GM06990 (cell line): ENCODE measurements around the gene IQCK.
"Not testable (repeated sequence)": the region's sequence is repeated elsewhere in the genome, so short reads cannot be mapped to it uniquely, and the experiment has no call there.

Experiments used
- DNase-seq: peaks from one replicate; pipeline ENCODE4 v3.0.0-alpha.2; 2011; ENCODE audit not compliant: insufficient read length; ENCODE audit errors: extremely low read depth
- H3K27me3 ChIP-seq: replicated peaks from 2 replicates; pipeline ENCODE4 v1.6.0; 2011; ENCODE audit warnings: low read length; ENCODE audit not compliant: control insufficient read depth, insufficient read depth
- H3K36me3 ChIP-seq: 2 replicates; pipeline ENCODE4 v1.5.1; 2011; ENCODE audit warnings: low read length; ENCODE audit not compliant: control insufficient read depth, insufficient read depth
- H3K4me3 ChIP-seq: replicated peaks from 2 replicates; pipeline ENCODE4 v1.5.1; 2011; ENCODE audit warnings: low read depth, mild to moderate bottlenecking, control low read depth, low read length
- CTCF ChIP-seq: IDR thresholded peaks from 2 replicates; pipeline ENCODE4 v1.5.1; 2011; ENCODE audit warnings: low read length, control low read depth, mild to moderate bottlenecking, inconsistent platforms; ENCODE audit not compliant: insufficient read depth, poor library complexity, severe bottlenecking

The IQCK gene

GRCh38 chr16:19715566-19715965 lies 2.5 kb upstream of the IQCK start:
- H3K27me3 ChIP-seq = no peaks in the 10 kb centered on the region
- no peak overlapping the region for H3K4me3 ChIP-seq
- no peak for TF ChIP-seq CTCF
- H3K36me3 ChIP-seq = peaks cover 13% of the 10 kb centered on the region
- DNase-seq = no peak

- peaks cover 13% of the 10 kb centered on the region for H3K36me3 ChIP-seq
- no peak overlapping the region for H3K4me3 ChIP-seq
- DNase-seq = no peak
- no peaks in the 10 kb centered on the region for H3K27me3 ChIP-seq
- no peak for TF ChIP-seq CTCF
Observed at GRCh38 chr16:19716183-19716582, 1.9 kb upstream of the IQCK start.

- not testable (repeated sequence) for H3K27me3 ChIP-seq, DNase-seq, H3K36me3 ChIP-seq
- H3K4me3 ChIP-seq = peak overlapping the region; percentile 95
Observed at GRCh38 chr16:19716728-19717127, 1.3 kb upstream of the IQCK start.

GRCh38 chr16:19717314-19717713 lies 757 bp upstream of the IQCK start:
- no peak for TF ChIP-seq CTCF
- no peak for DNase-seq
- H3K4me3 ChIP-seq = peak overlapping the region; percentile 95
- H3K27me3 ChIP-seq = no peaks in the 10 kb centered on the region
- H3K36me3 ChIP-seq = peaks cover 6% of the 10 kb centered on the region

GRCh38 chr16:19718624-19718965 lies 524 bp downstream of the IQCK start:
- H3K27me3 ChIP-seq = no peaks in the 10 kb centered on the region
- TF ChIP-seq CTCF = no peak
- H3K4me3 ChIP-seq = peak overlapping the region; percentile 95
- no peak for DNase-seq
- H3K36me3 ChIP-seq = peaks cover 3% of the 10 kb centered on the region

GRCh38 chr16:19722269-19722952 lies 4.3 kb downstream of the IQCK start:
- H3K36me3 ChIP-seq = no peaks in the 10 kb centered on the region
- no peak for TF ChIP-seq CTCF
- H3K4me3 ChIP-seq = no peak overlapping the region
- H3K27me3 ChIP-seq = no peaks in the 10 kb centered on the region
- DNase-seq = no peak
